CD8-positive, alpha-beta memory T cell (primary cell): ENCODE results near the gene KCNA10. TPM values are rescaled to one million over a fixed set of nuclear protein-coding genes. Genes with fewer than 3 reads are reported as not detected.

Experiments used
- CTCF ChIA-PET: fragments of 350-600 bp; sonication (Branson Sonifier 250); formaldehyde crosslinking; loops from one replicate; lab custom pipeline; 2021; ENCODE audit warnings: antibody characterized with exemption; lab: Charles Lee
- POLR2A ChIA-PET: fragments of 350-600 bp; sonication (Branson Sonifier 250); formaldehyde crosslinking; loops from one replicate; lab custom pipeline; 2021; ENCODE audit warnings: antibody characterized with exemption; lab: Charles Lee
- DNase-seq, 5 donors: peaks; one replicate each; pipeline versions ENCODE4 v3.0.0 to v3.0.0-alpha.2; 2020 to 2022; ENCODE audit warnings: mixed read lengths in 1 of 5
- H3K27ac ChIP-seq: one replicate; pipeline ENCODE4 v1.7.0; 2013; ENCODE audit warnings: low read depth, mild to moderate bottlenecking, low read length, moderate library complexity
- H3K27me3 ChIP-seq: 2 replicates; pipeline ENCODE4 v1.7.0; 2013; ENCODE audit warnings: low read length, mild to moderate bottlenecking; ENCODE audit not compliant: insufficient read depth, poor library complexity, severe bottlenecking
- H3K36me3 ChIP-seq: 2 replicates; pipeline ENCODE4 v1.7.0; 2013; ENCODE audit warnings: mild to moderate bottlenecking, low read length, moderate library complexity; ENCODE audit not compliant: insufficient read depth
- H3K4me1 ChIP-seq: 2 replicates; pipeline ENCODE4 v1.7.0; 2013; ENCODE audit warnings: mild to moderate bottlenecking, low read length, moderate library complexity; ENCODE audit not compliant: insufficient read depth
- H3K4me3 ChIP-seq: 2 replicates; pipeline ENCODE4 v1.7.0; 2013; ENCODE audit warnings: mild to moderate bottlenecking, low read length
- H3K9me3 ChIP-seq: 2 replicates; pipeline ENCODE4 v1.7.0; 2013; ENCODE audit warnings: mild to moderate bottlenecking, low read length
- H3K27ac Mint-ChIP-seq, 8 donors: one replicate each; pipeline ENCODE4 v1.8.0; 2020 to 2021; ENCODE audit warnings: mixed read lengths in 8 of 8, mild to moderate bottlenecking in 6 of 8, inconsistent platforms in 3 of 8, moderate library complexity in 3 of 8
- H3K27me3 Mint-ChIP-seq, 2 donors: one replicate each; pipeline ENCODE4 v1.8.0; 2020 to 2021; ENCODE audit warnings: mixed read lengths in 2 of 2, mild to moderate bottlenecking in 1 of 2, moderate library complexity in 1 of 2
- H3K36me3 Mint-ChIP-seq, 3 donors: one replicate each; pipeline ENCODE4 v1.8.0; 2020 to 2021; ENCODE audit warnings: mixed read lengths in 3 of 3, inconsistent platforms in 1 of 3, mild to moderate bottlenecking in 1 of 3
- H3K4me1 Mint-ChIP-seq, 3 donors: one replicate each; pipeline ENCODE4 v1.8.0; 2020 to 2021; ENCODE audit warnings: mixed read lengths in 3 of 3, inconsistent platforms in 1 of 3, mild to moderate bottlenecking in 1 of 3
- H3K4me3 Mint-ChIP-seq, 7 donors: one replicate each; pipeline ENCODE4 v1.8.0; 2020 to 2021; ENCODE audit warnings: mixed read lengths in 7 of 7, mild to moderate bottlenecking in 6 of 7, moderate library complexity in 4 of 7, inconsistent platforms in 2 of 7
- H3K9me3 Mint-ChIP-seq, 5 donors: one replicate each; pipeline ENCODE4 v1.8.0; 2020 to 2022; ENCODE audit warnings: mixed read lengths in 5 of 5, mild to moderate bottlenecking in 3 of 5, moderate library complexity in 2 of 5, inconsistent platforms in 1 of 5
- polyA plus RNA-seq: library from polyadenylated mRNA; unstranded; fragments of 300-500 nt; fragmentation: Illumina TruSeq; gene quantifications from one replicate; pipeline ENCODE4 v1.2.3, GENCODE V29; 2021
- total RNA-seq, 2 experiments: library from RNA; stranded (reverse); gene quantifications; one replicate each; pipeline ENCODE4 v1.2.3, GENCODE V29; 2021

KCNA10 gene
- total and polyA plus RNA-seq, 3 experiments from 2014 or later: not detected

DNA sequence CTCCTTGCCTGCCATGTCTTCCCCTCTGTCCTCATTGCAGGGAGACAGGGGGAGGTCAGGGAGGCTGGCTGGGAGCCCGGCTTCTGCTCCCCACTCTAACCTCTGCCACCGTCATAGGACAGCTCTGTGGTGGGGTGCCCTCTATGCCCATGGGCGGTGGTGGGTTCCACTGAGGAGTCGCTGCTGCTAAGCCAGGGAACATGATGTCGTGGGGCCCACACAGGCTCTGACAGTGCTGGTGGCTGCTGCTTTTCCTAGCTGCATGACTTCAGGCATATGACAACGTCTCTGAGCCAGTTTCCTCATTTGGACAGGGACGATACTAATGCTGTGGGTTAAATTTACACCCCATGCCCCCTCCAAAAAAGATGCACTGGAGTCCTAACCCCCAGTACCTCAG is 14.7 kb downstream of the KCNA10 start:
- Mint-ChIP-seq H3K27me3 (peaks cover 14 to 41% of the 10 kb centered on the region in 2 donors), H3K27ac (no peak overlapping the region), H3K4me1 (no peaks in the 10 kb centered on the region), H3K9me3 (no peaks in the 10 kb centered on the region), H3K4me3 (no peak overlapping the region), H3K36me3 (no peaks in the 10 kb centered on the region)
- Histone ChIP-seq H3K4me3 (no peak overlapping the region), H3K36me3 (no peaks in the 10 kb centered on the region), H3K27me3 (no peaks in the 10 kb centered on the region), H3K27ac (no peak overlapping the region), H3K9me3 (no peaks in the 10 kb centered on the region), H3K4me1 (no peaks in the 10 kb centered on the region)
- POLR2A ChIA-PET: no interaction called here
- no peak for DNase-seq
- CTCF ChIA-PET: interaction anchor here (1.1 kb wide), 1 partner anchor 8 kb away, joined by 3 read pairs; no protein-coding TSS in a partner anchor

DNA sequence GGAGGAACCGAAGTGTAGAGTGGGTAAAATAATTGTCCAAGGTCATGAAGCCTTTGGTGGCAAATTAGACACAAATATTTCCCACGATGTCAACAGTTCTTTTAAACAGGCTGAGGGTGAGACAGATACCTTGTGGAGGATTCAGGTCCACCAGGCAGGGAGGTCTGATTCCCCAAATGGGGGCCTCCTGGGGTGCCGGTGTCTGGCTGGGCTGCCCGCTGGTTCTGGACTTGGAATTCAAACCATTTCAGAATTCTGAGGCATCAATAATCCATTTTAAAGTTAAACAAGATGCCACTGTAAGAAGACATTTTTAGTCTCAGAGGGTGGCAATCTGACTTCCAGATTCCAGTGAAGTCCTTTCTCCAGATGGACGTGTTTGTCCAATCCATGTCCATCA is 15.5 kb downstream of the KCNA10 start:
- Histone ChIP-seq H3K4me1 (no peaks in the 10 kb centered on the region), H3K27me3 (no peaks in the 10 kb centered on the region), H3K9me3 (no peaks in the 10 kb centered on the region), H3K4me3 (no peak overlapping the region), H3K36me3 (no peaks in the 10 kb centered on the region), H3K27ac (no peak overlapping the region)
- H3K4me3 Mint-ChIP-seq: no peak overlapping the region
- no peak overlapping the region for H3K27ac Mint-ChIP-seq
- no peaks in the 10 kb centered on the region for H3K4me1 Mint-ChIP-seq
- CTCF ChIA-PET: no interaction called here
- no peaks in the 10 kb centered on the region for H3K36me3 Mint-ChIP-seq
- no peak for DNase-seq
- POLR2A ChIA-PET: no interaction called here
- peaks cover 14 to 39% of the 10 kb centered on the region in 2 donors for H3K27me3 Mint-ChIP-seq
- H3K9me3 Mint-ChIP-seq: no peaks in the 10 kb centered on the region

GRCh38 chr1:110502402-110503151 is 16.4 kb downstream of the KCNA10 start:
- no peak overlapping the region for H3K4me3 Mint-ChIP-seq
- CTCF ChIA-PET: no interaction called here

DNA sequence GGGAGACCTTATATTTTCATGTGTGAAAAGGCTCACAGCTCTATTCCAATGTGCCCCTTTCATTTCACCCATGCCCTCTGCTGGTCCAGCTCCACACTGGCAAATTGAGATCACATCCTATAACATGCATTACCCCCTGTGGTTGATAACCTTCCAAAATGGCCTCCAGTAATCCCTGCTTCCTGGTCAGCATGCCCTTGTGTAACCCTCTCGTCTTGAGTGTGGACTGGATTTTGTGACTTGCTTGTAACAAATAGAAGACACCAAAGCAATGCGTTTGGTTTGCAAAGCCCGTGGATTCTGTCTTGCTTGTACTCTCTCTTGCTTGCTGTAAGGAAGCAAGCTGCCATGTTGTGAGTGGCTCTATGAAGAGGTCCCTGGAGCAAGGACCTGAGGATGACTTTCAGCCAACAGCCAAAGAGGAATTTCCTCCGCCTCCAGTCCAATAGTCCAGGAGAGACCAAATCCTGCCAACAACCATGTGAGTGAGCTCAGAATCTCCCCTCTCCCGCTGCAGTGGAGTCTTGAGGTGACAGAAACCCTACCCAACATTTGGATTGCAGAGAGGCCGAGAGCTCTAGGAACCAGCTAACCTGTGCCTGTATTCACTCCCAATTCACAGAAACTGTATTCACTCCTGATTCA is 17.4 kb downstream of the KCNA10 start:
- H3K27me3 Mint-ChIP-seq: peaks cover 14 to 24% of the 10 kb centered on the region in 2 donors
- ChIA-PET CTCF (no interaction called here), POLR2A (no interaction called here)
- Histone ChIP-seq H3K27me3 (no peaks in the 10 kb centered on the region), H3K36me3 (no peaks in the 10 kb centered on the region), H3K27ac (no peak overlapping the region), H3K4me1 (no peaks in the 10 kb centered on the region), H3K9me3 (no peaks in the 10 kb centered on the region), H3K4me3 (no peak overlapping the region)
- no peak for DNase-seq
- no peaks in the 10 kb centered on the region for H3K4me1 Mint-ChIP-seq
- H3K4me3 Mint-ChIP-seq: no peak overlapping the region
- no peak overlapping the region for H3K27ac Mint-ChIP-seq
- no peaks in the 10 kb centered on the region for H3K36me3 Mint-ChIP-seq
- H3K9me3 Mint-ChIP-seq: no peaks in the 10 kb centered on the region

More at GRCh38 chr1:110502402-110503151, 16.4 kb downstream of the KCNA10 start:
- no peaks in the 10 kb centered on the region for H3K4me1 ChIP-seq
- Mint-ChIP-seq H3K36me3 (no peaks in the 10 kb centered on the region), H3K4me1 (no peaks in the 10 kb centered on the region), H3K9me3 (no peaks in the 10 kb centered on the region), H3K27me3 (peaks cover 14 to 34% of the 10 kb centered on the region in 2 donors), H3K27ac (no peak overlapping the region)
- no peaks in the 10 kb centered on the region for H3K36me3 ChIP-seq
- H3K4me3 ChIP-seq: no peak overlapping the region
- H3K9me3 ChIP-seq: no peaks in the 10 kb centered on the region
- no peak overlapping the region for H3K27ac ChIP-seq
- DNase-seq: no peak
- H3K27me3 ChIP-seq: no peaks in the 10 kb centered on the region
- POLR2A ChIA-PET: no interaction called here

GRCh38 chr1:110498270-110498669 is 20.7 kb downstream of the KCNA10 start:
- POLR2A ChIA-PET: no interaction called here
- CTCF ChIA-PET: no interaction called here
- no peaks in the 10 kb centered on the region for H3K9me3 ChIP-seq
- no peak overlapping the region for H3K4me3 Mint-ChIP-seq
- peaks cover 7 to 25% of the 10 kb centered on the region in 2 donors for H3K27me3 Mint-ChIP-seq
- H3K4me1 Mint-ChIP-seq: no peaks in the 10 kb centered on the region
- no peaks in the 10 kb centered on the region for H3K36me3 Mint-ChIP-seq
- no peak overlapping the region for H3K27ac ChIP-seq
- H3K36me3 ChIP-seq: no peaks in the 10 kb centered on the region
- H3K9me3 Mint-ChIP-seq: no peaks in the 10 kb centered on the region
- H3K27me3 ChIP-seq: no peaks in the 10 kb centered on the region
- no peak for DNase-seq
- H3K27ac Mint-ChIP-seq: no peak overlapping the region
- H3K4me3 ChIP-seq: no peak overlapping the region
- H3K4me1 ChIP-seq: no peaks in the 10 kb centered on the region

DNA sequence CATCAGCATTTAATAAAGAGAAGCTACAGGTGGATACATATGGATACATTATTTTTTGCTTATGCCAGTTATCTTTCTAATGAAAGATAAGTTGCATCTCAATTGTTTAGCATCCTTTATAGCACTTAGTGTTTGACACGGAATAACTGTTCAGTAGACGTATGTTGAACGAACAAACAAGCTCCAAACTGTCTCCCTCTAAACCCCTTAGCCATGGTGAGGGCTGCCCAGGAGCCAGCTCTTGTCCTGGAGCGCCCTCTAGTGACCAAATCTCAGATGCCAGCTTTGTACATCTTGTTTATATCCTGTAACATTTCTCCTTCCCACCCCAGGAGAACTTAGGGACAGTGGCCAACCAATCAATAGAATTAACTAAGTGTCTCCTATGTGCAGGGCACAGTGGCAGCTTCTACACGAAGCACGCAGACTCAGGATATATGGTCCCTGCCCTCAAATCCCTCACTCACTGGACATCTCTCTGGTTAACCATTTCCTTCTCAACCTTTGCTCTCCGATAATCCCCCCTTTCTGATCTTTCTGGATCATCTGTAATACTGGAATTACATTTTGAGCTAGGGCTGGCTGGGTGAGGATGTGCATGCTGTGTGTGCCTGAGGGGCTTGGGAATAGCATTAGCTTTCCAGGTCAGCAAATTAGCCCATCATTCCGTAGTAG is 22.9 kb downstream of the KCNA10 start:
- POLR2A ChIA-PET: interaction anchor here (0.6 to 1.0 kb wide), 2 partner anchors 158 to 294 kb away, joined by 3 to 4 read pairs; no protein-coding TSS in a partner anchor
- peaks cover 0 to 9% of the 10 kb centered on the region in 2 donors for H3K27me3 Mint-ChIP-seq
- DNase-seq: peak; percentile 48 to 80 (median 59)
- Histone ChIP-seq H3K9me3 (no peaks in the 10 kb centered on the region), H3K4me3 (no peak overlapping the region), H3K36me3 (no peaks in the 10 kb centered on the region), H3K4me1 (no peaks in the 10 kb centered on the region), H3K27ac (no peak overlapping the region), H3K27me3 (no peaks in the 10 kb centered on the region)
- no peaks in the 10 kb centered on the region for H3K36me3 Mint-ChIP-seq
- H3K9me3 Mint-ChIP-seq: no peaks in the 10 kb centered on the region
- H3K27ac Mint-ChIP-seq: no peak overlapping the region
- CTCF ChIA-PET: interaction anchor here (0.6 to 2.3 kb wide), 30 partner anchors 9 to 408 kb away, joined by 3 to 20 read pairs (median 4); no protein-coding TSS in a partner anchor
- no peak overlapping the region for H3K4me3 Mint-ChIP-seq
- no peaks in the 10 kb centered on the region for H3K4me1 Mint-ChIP-seq

GRCh38 chr1:110494522-110495406 is 24.2 kb downstream of the KCNA10 start:
- Histone ChIP-seq H3K4me1 (no peaks in the 10 kb centered on the region), H3K27me3 (no peaks in the 10 kb centered on the region), H3K27ac (no peak overlapping the region), H3K4me3 (no peak overlapping the region), H3K36me3 (no peaks in the 10 kb centered on the region), H3K9me3 (no peaks in the 10 kb centered on the region)
- DNase-seq: no peak
- Mint-ChIP-seq H3K4me3 (no peak overlapping the region), H3K27me3 (peaks cover 0 to 4% of the 10 kb centered on the region in 2 donors), H3K4me1 (no peaks in the 10 kb centered on the region), H3K27ac (no peak overlapping the region), H3K36me3 (no peaks in the 10 kb centered on the region), H3K9me3 (no peaks in the 10 kb centered on the region)
- CTCF ChIA-PET: interaction anchor here (1.3 to 2.3 kb wide), 8 partner anchors 12 to 407 kb away, joined by 4 to 20 read pairs (median 7); no protein-coding TSS in a partner anchor
- POLR2A ChIA-PET: no interaction called here
